GM12878 (cell line): ENCODE results near the gene TDRKH. TPM values are rescaled to one million over a fixed set of nuclear protein-coding genes. Genes with fewer than 3 reads are reported as not detected.
A peak's percentile ranks its signal among the peaks of the same experiment; 100 is the strongest.

ENCODE experiments used
- ATAC-seq: fragments of 200-7000 bp; cut with Tn5 transposase; 3 replicates; pipeline ENCODE4 v1.9.1; 2020; ENCODE audit warnings: mild to moderate bottlenecking, moderate library complexity
- BruUV-seq: library from RNA; stranded (reverse); fragments of 400-500 nt; replicated peaks from 2 replicates; lab custom pipeline; 2021; lab: Mats Ljungman, UMichigan
- CTCF ChIA-PET: fragments of 300-600 bp; sonication (Branson Sonifier 250); formaldehyde crosslinking; extraction: SDS; loops from one replicate; lab custom pipeline; 2021; ENCODE audit warnings: inconsistent platforms; lab: Yijun Ruan, JAX
- POLR2A ChIA-PET: fragments of 350-600 bp; formaldehyde crosslinking; extraction: SDS; loops from one replicate; lab custom pipeline; 2021; ENCODE audit warnings: inconsistent platforms; lab: Charles Lee
- RAD21 ChIA-PET: fragments of 300-600 bp; sonication (Branson Sonifier 250); formaldehyde crosslinking; loops from one replicate; lab custom pipeline; 2023; ENCODE audit warnings: antibody characterized with exemption; ENCODE audit not compliant: unreplicated experiment; lab: Charles Lee
- SMC1A ChIA-PET: fragments of 300-600 bp; sonication (Branson Sonifier 250); formaldehyde crosslinking; loops from one replicate; lab custom pipeline; 2023; ENCODE audit not compliant: unreplicated experiment, uncharacterized antibody; lab: Charles Lee
- DNase-seq: peaks from one replicate; pipeline ENCODE4 v3.0.0-alpha.2; 2011; ENCODE audit warnings: low read depth, low spot score
- FAIRE-seq: peaks from 3 replicates; lab custom pipeline; 2011; peaks lifted over from hg19 to GRCh38; lab: Jason Lieb, UNC
- H2AFZ ChIP-seq: 2 replicates; pipeline ENCODE4 v1.6.0; 2011; ENCODE audit warnings: low read depth, low read length, control low read depth; ENCODE audit not compliant: control insufficient read depth
- H3K27ac ChIP-seq: 2 replicates; pipeline ENCODE4 v1.5.1; 2011; ENCODE audit warnings: control low read depth; ENCODE audit not compliant: control insufficient read depth, insufficient read depth
- H3K27me3 ChIP-seq, 2 experiments: replicated peaks in 1 of 2; 2 replicates each; pipeline versions ENCODE4 v1.6.0 to v1.6.1; 2011; ENCODE audit warnings: low read length in 1 of 2; ENCODE audit not compliant: control insufficient read depth in 2 of 2, insufficient read depth in 2 of 2
- H3K36me3 ChIP-seq, 2 experiments: 2 replicates each; pipeline ENCODE4 v1.5.1; 2011; ENCODE audit warnings: low read length in 1 of 2; ENCODE audit not compliant: control insufficient read depth in 2 of 2, insufficient read depth in 2 of 2
- H3K4me1 ChIP-seq: 2 replicates; pipeline ENCODE4 v1.6.1; 2011; ENCODE audit warnings: mild to moderate bottlenecking, low read length, moderate library complexity, mixed read lengths; ENCODE audit not compliant: control insufficient read depth, insufficient read depth
- H3K4me2 ChIP-seq: 2 replicates; pipeline ENCODE4 v1.6.0; 2011; ENCODE audit warnings: control low read depth; ENCODE audit not compliant: control insufficient read depth, insufficient read depth
- H3K4me3 ChIP-seq: fragments of 200-600 bp; sonication (generic); 2 replicates; pipeline ENCODE4 v1.5.1; 2016
- H3K79me2 ChIP-seq: 2 replicates; pipeline ENCODE4 v1.6.0; 2011; ENCODE audit warnings: low read length; ENCODE audit not compliant: control insufficient read depth, insufficient read depth
- H3K9ac ChIP-seq: 2 replicates; pipeline ENCODE4 v1.8.0; 2011; ENCODE audit warnings: low read length, control low read depth, mixed read lengths; ENCODE audit not compliant: control insufficient read depth, insufficient read depth
- H3K9me3 ChIP-seq: replicated peaks from 3 replicates; pipeline ENCODE4 v1.5.1; 2011; ENCODE audit warnings: mild to moderate bottlenecking, low read length; ENCODE audit not compliant: control insufficient read depth, insufficient read depth
- H4K20me1 ChIP-seq: 2 replicates; pipeline ENCODE4 v1.6.0; 2011; ENCODE audit not compliant: control insufficient read depth, insufficient read depth
- BHLHE40 ChIP-seq, 2 experiments: fragments of 450-650 bp in 1 of 2; IDR thresholded peaks; 2 replicates each; pipeline ENCODE4 v1.6.1; 2011 to 2017; ENCODE audit warnings: low read depth in 2 of 2, borderline replicate concordance in 1 of 2, improper control_type of control experiment in 1 of 2, low read length in 1 of 2, mild to moderate bottlenecking in 1 of 2
- BRCA1 ChIP-seq: IDR thresholded peaks from 2 replicates; pipeline ENCODE4 v1.6.1; 2011; ENCODE audit warnings: low read depth, low read length, improper control_type of control experiment
- CBX5 ChIP-seq: sonication (generic); IDR thresholded peaks from 2 replicates; pipeline ENCODE4 v1.6.1; 2016; ENCODE audit warnings: low read depth, moderate library complexity, mild to moderate bottlenecking, inconsistent platforms
- CHD2 ChIP-seq: IDR thresholded peaks from 2 replicates; pipeline ENCODE4 v1.6.1; 2011; ENCODE audit warnings: low read depth, low read length, improper control_type of control experiment, borderline replicate concordance
- CHD4 ChIP-seq: fragments of 200-600 bp; sonication (generic); IDR thresholded peaks from 2 replicates; pipeline ENCODE4 v1.6.1; 2016; ENCODE audit warnings: mild to moderate bottlenecking
- CREM ChIP-seq: IDR thresholded peaks from 2 replicates; pipeline ENCODE4 v1.6.1; 2014; ENCODE audit warnings: antibody characterized with exemption, low read depth
- ETV6 ChIP-seq, 2 experiments: fragments of 450-650 bp in 1 of 2; IDR thresholded peaks in 1 of 2; conservative IDR thresholded peaks in 1 of 2; 2 replicates each; pipeline ENCODE4 v1.6.1; 2014; ENCODE audit warnings: antibody characterized with exemption in 1 of 2, borderline replicate concordance in 1 of 2, low read depth in 1 of 2, mild to moderate bottlenecking in 1 of 2, moderate library complexity in 1 of 2
- PAX5 ChIP-seq: IDR thresholded peaks from 2 replicates; pipeline ENCODE4 v1.6.1; 2011; ENCODE audit warnings: low read depth, low read length, borderline replicate concordance
- RAD51 ChIP-seq: fragments of 450-650 bp; IDR thresholded peaks from 2 replicates; pipeline ENCODE4 v1.6.1; 2016; ENCODE audit warnings: moderate library complexity, mild to moderate bottlenecking, inconsistent platforms
- RB1 ChIP-seq: fragments of 450-650 bp; formaldehyde crosslinking; IDR thresholded peaks from 2 replicates; pipeline ENCODE4 v1.6.1; 2017; ENCODE audit warnings: mild to moderate bottlenecking, borderline replicate concordance
- SIN3A ChIP-seq: IDR thresholded peaks from 2 replicates; pipeline ENCODE4 v1.6.1; 2012; ENCODE audit warnings: low read depth, low read length, improper control_type of control experiment
- STAT3 ChIP-seq: IDR thresholded peaks from 2 replicates; pipeline ENCODE4 v1.6.1; 2011; ENCODE audit warnings: low read depth, low read length, improper control_type of control experiment
- TBL1XR1 ChIP-seq: IDR thresholded peaks from 2 replicates; pipeline ENCODE4 v1.6.1; 2012; ENCODE audit warnings: low read depth, low read length, improper control_type of control experiment
- ZBED1 ChIP-seq: IDR thresholded peaks from 2 replicates; pipeline ENCODE4 v1.6.1; 2016; ENCODE audit warnings: borderline replicate concordance
- WGBS: methylation state at CpG from one replicate; pipeline ENCODE4 v1.1.6; 2016; ENCODE audit warnings: low lambda C conversion rate; ENCODE audit not compliant: insufficient replicate concordance, insufficient coverage; ENCODE audit errors: missing lambda C conversion rate; 5-methylcytosine and 5-hydroxymethylcytosine counted together
- in situ Hi-C: fragments of 300-500 bp; cut with MboI; formaldehyde crosslinking; loops from 9 replicates; pipeline ENCODE4 v1.14.3; 2018; ENCODE audit warnings: mixed read lengths
- intact Hi-C: fragments of 100-400 bp; cut with micrococcal nuclease; formaldehyde crosslinking; loops from one replicate; pipeline ENCODE4 v1.14.2; 2022; ENCODE audit not compliant: unreplicated experiment
- polyA plus RNA-seq, 11 experiments: library from polyadenylated mRNA; depleted of rRNA in 4 of 11; unstranded in 6 of 11; stranded (reverse) in 5 of 11; fragments of >200 nt; fragmentation: Nextera tagmentation in 4 of 11; fragmentation: Illumina TruSeq in 1 of 11; extraction: Ambion mirVana in 4 of 11; extraction: Trizol in 1 of 11; gene quantifications; 1 replicate in 1 of 11; 2 replicates in 10 of 11; pipeline versions ENCODE4 v1.2.1 to v1.2.3, GENCODE V29; 2011 to 2016; ENCODE audit warnings: inconsistent platforms in 2 of 11, missing spikeins in 2 of 11, low read depth in 1 of 11
- total RNA-seq, 4 experiments: library from RNA; depleted of rRNA in 3 of 4; stranded (reverse); fragments of >200 nt in 3 of 4; fragmentation: Illumina TruSeq in 1 of 4; extraction: Trizol in 1 of 4; gene quantifications; 2 replicates each; pipeline versions ENCODE4 v1.2.1 to v1.2.3, GENCODE V29; 2013 to 2021
- TF ChIP-seq, protein P1 (sequence below): fragments of 450-650 bp; conservative IDR thresholded peaks from 2 replicates; pipeline ENCODE4 v1.6.1; 2017; ENCODE audit warnings: mild to moderate bottlenecking, moderate library complexity
- TF ChIP-seq, protein P2 (sequence below): IDR thresholded peaks from 2 replicates; pipeline ENCODE4 v1.6.1; 2012; ENCODE audit warnings: low read length, inconsistent platforms

Gene TDRKH
- total and polyA plus RNA-seq, 10 of the 15 experiments (the other 5 are each of a cell fraction or from before 2014, with no cell fraction given): 1.3 to 8.4 (median 2.9) TPM

DNA sequence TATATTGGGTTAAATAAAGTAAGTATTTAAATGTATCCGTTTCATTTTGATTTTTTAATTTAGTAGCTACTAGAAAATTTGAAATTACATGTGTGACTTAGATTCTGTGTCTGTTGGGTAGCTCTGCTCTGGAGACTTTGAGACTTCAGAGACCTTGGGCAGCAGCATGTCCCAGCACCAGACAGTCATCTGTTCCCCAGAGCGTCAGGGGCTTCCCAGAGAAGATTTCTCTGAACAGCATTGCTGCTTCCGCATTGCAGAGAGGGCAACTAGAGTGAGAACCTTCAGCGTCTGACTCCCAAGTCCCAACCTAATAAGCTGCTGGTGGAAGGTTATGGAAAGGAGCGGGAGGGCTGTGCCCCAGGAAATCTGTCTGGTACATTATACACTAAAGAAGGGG lies 8.3 kb upstream of the TDRKH start (continued):
- TF ChIP-seq, protein P1, sequence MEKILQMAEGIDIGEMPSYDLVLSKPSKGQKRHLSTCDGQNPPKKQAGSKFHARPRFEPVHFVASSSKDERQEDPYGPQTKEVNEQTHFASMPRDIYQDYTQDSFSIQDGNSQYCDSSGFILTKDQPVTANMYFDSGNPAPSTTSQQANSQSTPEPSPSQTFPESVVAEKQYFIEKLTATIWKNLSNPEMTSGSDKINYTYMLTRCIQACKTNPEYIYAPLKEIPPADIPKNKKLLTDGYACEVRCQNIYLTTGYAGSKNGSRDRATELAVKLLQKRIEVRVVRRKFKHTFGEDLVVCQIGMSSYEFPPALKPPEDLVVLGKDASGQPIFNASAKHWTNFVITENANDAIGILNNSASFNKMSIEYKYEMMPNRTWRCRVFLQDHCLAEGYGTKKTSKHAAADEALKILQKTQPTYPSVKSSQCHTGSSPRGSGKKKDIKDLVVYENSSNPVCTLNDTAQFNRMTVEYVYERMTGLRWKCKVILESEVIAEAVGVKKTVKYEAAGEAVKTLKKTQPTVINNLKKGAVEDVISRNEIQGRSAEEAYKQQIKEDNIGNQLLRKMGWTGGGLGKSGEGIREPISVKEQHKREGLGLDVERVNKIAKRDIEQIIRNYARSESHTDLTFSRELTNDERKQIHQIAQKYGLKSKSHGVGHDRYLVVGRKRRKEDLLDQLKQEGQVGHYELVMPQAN: no peak
- TF ChIP-seq BHLHE40 (IDR thresholded peaks at IDR 0.05; ENCODE audit: borderline replicate concordance in 1 of 2, low read depth in 2 of 2, low read length in 1 of 2) (no peak), TBL1XR1 (no peak)

DNA sequence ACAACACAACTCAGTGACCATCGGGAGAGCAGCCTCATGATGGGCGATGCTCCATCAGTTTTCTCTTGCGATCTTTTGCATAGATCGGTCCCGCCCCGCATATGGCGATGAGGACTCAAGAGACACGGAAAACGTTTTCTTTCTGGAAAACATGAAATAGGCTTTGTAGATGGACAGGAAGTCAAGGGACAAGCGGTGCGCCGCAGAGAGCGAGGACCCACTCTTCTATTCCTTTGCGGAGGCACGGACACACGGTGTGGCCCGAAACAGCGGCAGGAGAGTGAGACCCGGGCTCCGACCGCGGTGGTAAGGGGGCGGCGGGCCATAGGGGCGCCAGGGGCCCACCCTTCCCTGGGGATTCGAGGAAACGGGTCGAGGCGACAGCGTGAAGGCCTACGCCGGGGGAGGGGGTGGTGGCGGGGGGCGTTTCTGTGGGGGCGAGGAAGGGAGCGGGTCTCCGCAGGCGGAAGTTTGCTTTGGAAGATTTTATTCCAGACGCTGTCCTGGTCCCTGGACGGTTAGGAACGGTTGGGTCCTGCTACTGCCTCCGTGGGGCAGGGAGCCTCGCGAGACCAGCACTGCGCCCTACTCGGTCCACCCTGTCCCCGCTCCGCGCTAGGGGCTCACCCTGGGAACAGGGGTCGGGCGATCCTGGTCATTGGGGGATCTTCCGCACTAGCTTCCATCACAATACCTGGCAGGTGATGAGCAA lies 796 bp upstream of the TDRKH start:
- Histone ChIP-seq H3K36me3 (no peaks in the 10 kb centered on the region), H3K4me1 (peaks cover 5% of the 10 kb centered on the region), H3K4me3 (peak overlapping the region; percentile 82), H3K9me3 (no peaks in the 10 kb centered on the region), H3K9ac (peak overlapping the region; percentile 68), H2AFZ (peak overlapping the region; percentile 100), H4K20me1 (no peaks in the 10 kb centered on the region), H3K27ac (no peak overlapping the region), H3K79me2 (no peaks in the 10 kb centered on the region; the same call in 1 of the 2 replicates), H3K27me3 (no peaks in the 10 kb centered on the region), H3K4me2 (peak overlapping the region; percentile 99)
- POLR2A ChIA-PET: no interaction called here
- WGBS: 1% methylated on average over 38 of the region's 52 CpGs
- CTCF ChIA-PET: interaction anchor here (0.7 kb wide), 1 partner anchor 71 kb away, joined by 4 read pairs; no protein-coding TSS in a partner anchor
- SMC1A ChIA-PET: no interaction called here
- TSS peak; percentile 90 for BruUV-seq
- peak; percentile 10 for ATAC-seq
- in situ Hi-C loops (no loop called here), intact Hi-C loops (no loop called here)
- no peak for FAIRE-seq
- DNase-seq: no peak
- RAD21 ChIA-PET: no interaction called here
- TF ChIP-seq, protein P2, sequence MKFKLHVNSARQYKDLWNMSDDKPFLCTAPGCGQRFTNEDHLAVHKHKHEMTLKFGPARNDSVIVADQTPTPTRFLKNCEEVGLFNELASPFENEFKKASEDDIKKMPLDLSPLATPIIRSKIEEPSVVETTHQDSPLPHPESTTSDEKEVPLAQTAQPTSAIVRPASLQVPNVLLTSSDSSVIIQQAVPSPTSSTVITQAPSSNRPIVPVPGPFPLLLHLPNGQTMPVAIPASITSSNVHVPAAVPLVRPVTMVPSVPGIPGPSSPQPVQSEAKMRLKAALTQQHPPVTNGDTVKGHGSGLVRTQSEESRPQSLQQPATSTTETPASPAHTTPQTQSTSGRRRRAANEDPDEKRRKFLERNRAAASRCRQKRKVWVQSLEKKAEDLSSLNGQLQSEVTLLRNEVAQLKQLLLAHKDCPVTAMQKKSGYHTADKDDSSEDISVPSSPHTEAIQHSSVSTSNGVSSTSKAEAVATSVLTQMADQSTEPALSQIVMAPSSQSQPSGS: no peak
- TF ChIP-seq, protein P1: peak; percentile 23; the same call in 1 of the 2 replicates
- TF ChIP-seq RAD51 (no peak), PAX5 (no peak), SIN3A (no peak), CBX5 (0 out of 2 replicates have a peak, but pooled peaks have one; percentile 7), CHD4 (no peak), STAT3 (no peak), ZBED1 (no peak), CREM (0 out of 2 replicates have a peak, but pooled peaks have one; percentile 1), ETV6 (conservative IDR thresholded peaks at IDR 0.05 in 1 of 2, IDR thresholded peaks at IDR 0.05 in 1 of 2; ENCODE audit: borderline replicate concordance in 1 of 2, low read depth in 1 of 2) (peak in 1 of 2 experiments; percentile 80; a peak in 1 of 4 replicates), BRCA1 (peak; percentile 32; the same call in 1 of the 2 replicates), RB1 (peak; percentile 32; the same call in 1 of the 2 replicates), CHD2 (peak; percentile 73; the same call in 1 of the 2 replicates)
